ENCODE data around the gene INTS3.

The INTS3 gene

GRCh38 chr1:153799016-153799415 lies 71.2 kb downstream of the INTS3 start:
- no peak for DNase-seq

- DNase-seq, result no peak
Observed at GRCh38 chr1:153799566-153800465, 72.0 kb downstream of the INTS3 start.

DNA sequence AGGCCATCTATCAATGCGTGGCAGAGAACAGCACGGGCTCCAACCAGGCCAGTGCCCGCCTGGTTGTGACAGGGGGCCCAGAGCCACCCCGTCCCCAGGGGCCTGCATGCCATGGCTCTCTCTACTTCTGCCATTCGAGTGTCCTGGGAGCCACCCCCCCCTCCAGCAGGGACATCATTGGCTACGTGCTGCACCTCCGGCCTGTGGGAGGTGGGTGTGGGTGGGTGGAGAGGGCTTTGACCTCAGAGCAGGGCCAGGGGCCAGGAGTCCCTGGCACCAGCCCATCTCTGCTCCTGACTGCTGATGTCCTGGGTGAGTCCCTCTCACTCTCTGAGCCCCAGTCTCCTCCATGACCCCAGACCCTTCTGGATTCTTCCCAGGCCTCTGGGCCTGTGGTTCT lies 72.7 kb downstream of the INTS3 start:
- DNase-seq, result no peak

DNA sequence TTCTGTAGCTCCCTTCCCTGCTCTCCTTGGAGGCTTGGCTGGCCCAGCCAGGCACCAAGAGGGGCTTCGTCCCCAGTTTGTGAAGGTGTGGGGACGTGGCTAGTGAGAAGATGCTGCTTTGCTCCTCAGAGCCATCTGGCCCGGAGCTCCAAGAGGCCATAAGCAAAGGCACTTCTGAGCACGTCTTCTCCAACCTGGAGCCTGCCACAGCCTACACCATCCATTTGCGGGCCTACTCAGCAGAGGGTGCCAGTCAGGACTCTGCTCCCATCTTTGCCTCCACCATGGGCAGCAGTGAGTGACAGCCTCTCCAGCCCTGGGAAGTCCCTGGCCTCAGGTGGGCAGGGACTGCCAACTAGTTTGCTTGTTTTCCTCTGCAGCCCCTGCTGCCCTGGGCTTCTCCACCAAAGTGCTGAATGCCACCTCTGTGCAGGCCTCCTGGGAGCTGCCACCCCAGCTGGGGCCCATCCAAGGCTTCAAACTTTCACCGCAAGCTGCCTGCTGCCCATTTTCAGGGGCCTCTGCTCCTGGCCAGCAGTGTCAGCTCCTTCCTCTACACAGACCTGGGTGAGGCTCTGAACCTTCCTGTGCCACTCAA lies 73.3 kb downstream of the INTS3 start:
- DNase-seq, result no peak

- DNase-seq, result no peak
Observed at GRCh38 chr1:153801786-153802697, 74.2 kb downstream of the INTS3 start.

DNA sequence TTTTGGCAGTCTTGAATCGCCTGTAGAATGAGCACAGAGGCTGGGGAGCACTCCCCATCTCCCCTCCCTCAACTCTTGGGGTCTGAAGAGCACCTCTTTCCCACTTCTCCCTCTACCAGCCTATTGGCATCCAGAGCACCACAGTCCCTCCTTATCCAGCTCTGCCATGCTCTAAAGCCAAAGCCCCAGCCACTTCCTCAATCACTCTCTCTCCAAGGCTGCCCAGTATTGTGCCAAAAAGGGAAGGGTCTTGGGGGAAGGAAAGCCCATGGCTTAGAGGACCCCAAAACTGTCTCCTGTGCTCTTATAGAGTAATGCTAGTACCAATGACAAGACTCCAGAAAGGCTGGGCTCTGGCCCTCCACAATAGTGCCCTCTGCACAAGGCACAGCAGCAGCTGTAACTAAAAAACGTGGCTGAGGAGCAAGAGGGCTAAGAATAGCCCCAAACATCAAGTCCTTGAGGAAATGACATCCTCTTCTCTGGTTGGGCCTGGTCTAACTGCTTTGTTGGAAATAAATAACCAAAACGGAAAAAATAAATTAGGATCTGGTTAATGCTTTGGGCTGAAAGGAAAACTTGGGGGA lies 75.7 kb downstream of the INTS3 start:
- no peak for DNase-seq

- no peak for DNase-seq
Observed at GRCh38 chr1:153804112-153804511, 76.3 kb downstream of the INTS3 start.

- peak; percentile 14 for DNase-seq
Observed at GRCh38 chr1:153805042-153805745, 77.3 kb downstream of the INTS3 start.

DNA sequence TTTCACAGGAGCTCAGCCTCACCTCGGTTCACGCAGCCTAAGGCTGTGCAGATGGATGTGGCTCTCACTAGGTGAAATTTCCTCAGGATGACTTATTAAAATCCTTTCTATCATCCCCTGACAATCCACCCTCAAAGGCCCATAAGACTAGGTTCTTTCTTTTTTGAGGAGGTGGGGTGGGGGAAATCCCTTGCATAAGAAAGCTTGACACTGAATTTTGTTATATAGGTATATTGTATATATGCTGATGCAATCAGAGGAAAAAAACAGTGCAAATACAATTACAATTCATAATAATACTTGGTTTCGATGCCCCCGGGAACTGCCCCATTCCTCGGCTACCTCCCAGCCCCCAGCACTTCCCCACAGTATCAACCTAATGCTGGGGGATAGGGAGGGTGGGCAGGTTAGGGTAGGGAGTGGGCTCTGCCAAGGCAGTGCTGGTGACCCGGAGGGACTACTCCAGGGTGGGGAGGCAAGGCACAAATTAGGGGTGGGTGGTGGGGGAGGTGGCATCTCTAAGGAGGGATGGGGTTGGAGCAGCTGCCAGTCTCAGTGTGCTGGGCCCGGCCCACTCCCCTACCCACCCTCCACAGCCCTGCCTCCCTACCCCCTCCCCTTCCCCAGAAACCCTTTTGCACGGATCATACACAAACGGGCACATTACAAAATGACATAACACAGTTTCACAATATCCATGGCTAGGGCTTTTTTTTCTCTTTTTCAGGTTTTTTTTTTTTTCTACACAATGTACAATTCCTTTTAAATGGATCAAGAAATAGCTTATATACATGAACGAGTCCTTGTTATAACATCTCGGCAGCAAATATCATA lies 78.3 kb downstream of the INTS3 start:
- no peak for DNase-seq

DNA sequence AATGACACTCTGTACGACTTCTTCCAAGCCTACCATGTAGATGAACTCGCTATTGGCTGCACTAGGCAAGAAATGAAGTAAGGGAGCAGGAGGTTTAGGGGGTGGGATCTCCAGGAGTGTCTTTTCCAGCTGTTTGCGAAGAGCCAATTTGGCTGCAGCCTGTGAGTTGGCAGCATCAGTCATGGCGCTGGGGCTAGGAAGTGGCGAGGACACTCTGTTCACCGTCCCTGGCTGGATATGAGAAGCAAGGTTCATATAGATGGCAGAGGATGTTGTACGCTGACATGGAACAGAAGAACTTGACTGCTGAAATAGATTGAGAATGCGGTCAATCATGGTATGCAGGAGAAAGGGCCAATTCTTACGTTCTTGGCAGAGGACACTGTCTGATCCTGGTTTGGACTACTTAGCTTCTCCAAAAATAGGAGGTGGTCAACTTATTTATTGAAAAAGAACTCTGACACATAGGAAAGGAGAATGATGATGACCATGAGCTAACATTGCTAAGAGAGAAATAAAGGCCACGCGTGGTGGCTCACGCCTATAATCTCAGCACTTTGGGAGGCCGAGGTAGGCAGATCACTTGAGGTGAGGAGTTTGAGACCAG lies 88.5 kb downstream of the INTS3 start:
- DNase-seq, result no peak

GRCh38 chr1:153818876-153819275 lies 91.0 kb downstream of the INTS3 start:
- no peak for DNase-seq
